ENCODE measurements around the gene RIC1. TPM values are rescaled to one million over a fixed set of nuclear protein-coding genes. Genes with fewer than 3 reads are reported as not detected.

Gene RIC1
- total RNA-seq, 2 experiments from 2014 or later, result 24.7 to 26.3 TPM

- POLR2A ChIA-PET, result interaction anchor here (0.7 to 1.6 kb wide), 2 partner anchors 24 to 170 kb away, joined by 3 read pairs; partner anchors contain the start of gene CD274
- peaks cover 11% of the 10 kb centered on the region for H3K36me3 Mint-ChIP-seq (ENCODE audit: low read depth)
- H3K36me3 ChIP-seq (ENCODE audit: insufficient read depth, low read length), result no peaks in the 10 kb centered on the region
- peaks cover 67% of the 10 kb centered on the region for H3K4me1 Mint-ChIP-seq (ENCODE audit: low read depth)
- no peaks in the 10 kb centered on the region for H3K9me3 ChIP-seq (ENCODE audit: control insufficient read depth in 1 of 2, insufficient read depth in 1 of 2, low read length in 2 of 2)
- CTCF ChIA-PET, result interaction anchor here (1.2 kb wide), 1 partner anchor 213 kb away, joined by 3 read pairs; the partner anchor contains the start of gene ERMP1
- H3K27ac ChIP-seq (ENCODE audit: low read depth in 1 of 2, low read length in 2 of 2), result no peak overlapping the region
- intact Hi-C loops (cut with DNase I, micrococcal nuclease), result loop anchor here (10.0 kb wide), 4 partner anchors 936 to 1134 kb away; partner anchors contain the start of genes CDC37L1 (in 1 of the 2) and KDM4C (in 1 of the 2)
- H3K4me3 ChIP-seq (ENCODE audit: low read length), result no peak overlapping the region
- H3K4me1 ChIP-seq (ENCODE audit: insufficient read depth, low read length), result peaks cover 15% of the 10 kb centered on the region
- no peaks in the 10 kb centered on the region for H3K9me3 Mint-ChIP-seq
- DNase-seq (no peak), ATAC-seq (ENCODE audit: poor library complexity) (no peak)
- H3K4me3 Mint-ChIP-seq, result no peak overlapping the region
- peak overlapping the region; percentile 58 for H3K27ac Mint-ChIP-seq
- no peaks in the 10 kb centered on the region for H3K27me3 ChIP-seq (ENCODE audit: control insufficient read depth in 1 of 2, insufficient read depth in 2 of 2, low read length in 2 of 2)
- TF ChIP-seq, protein P1, sequence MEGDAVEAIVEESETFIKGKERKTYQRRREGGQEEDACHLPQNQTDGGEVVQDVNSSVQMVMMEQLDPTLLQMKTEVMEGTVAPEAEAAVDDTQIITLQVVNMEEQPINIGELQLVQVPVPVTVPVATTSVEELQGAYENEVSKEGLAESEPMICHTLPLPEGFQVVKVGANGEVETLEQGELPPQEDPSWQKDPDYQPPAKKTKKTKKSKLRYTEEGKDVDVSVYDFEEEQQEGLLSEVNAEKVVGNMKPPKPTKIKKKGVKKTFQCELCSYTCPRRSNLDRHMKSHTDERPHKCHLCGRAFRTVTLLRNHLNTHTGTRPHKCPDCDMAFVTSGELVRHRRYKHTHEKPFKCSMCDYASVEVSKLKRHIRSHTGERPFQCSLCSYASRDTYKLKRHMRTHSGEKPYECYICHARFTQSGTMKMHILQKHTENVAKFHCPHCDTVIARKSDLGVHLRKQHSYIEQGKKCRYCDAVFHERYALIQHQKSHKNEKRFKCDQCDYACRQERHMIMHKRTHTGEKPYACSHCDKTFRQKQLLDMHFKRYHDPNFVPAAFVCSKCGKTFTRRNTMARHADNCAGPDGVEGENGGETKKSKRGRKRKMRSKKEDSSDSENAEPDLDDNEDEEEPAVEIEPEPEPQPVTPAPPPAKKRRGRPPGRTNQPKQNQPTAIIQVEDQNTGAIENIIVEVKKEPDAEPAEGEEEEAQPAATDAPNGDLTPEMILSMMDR (IDR thresholded peaks at IDR 0.05), result no peak
- H3K27me3 Mint-ChIP-seq, result no peaks in the 10 kb centered on the region
These were observed 8.4 kb upstream of the RIC1 start for GRCh38 chr9:5620494-5620893.

- Mint-ChIP-seq H3K36me3 (ENCODE audit: low read depth) (peaks cover 11% of the 10 kb centered on the region), H3K27me3 (no peaks in the 10 kb centered on the region), H3K4me1 (ENCODE audit: low read depth) (peaks cover 66% of the 10 kb centered on the region), H3K27ac (peak overlapping the region; percentile 58), H3K4me3 (no peak overlapping the region), H3K9me3 (no peaks in the 10 kb centered on the region)
- no peak for ATAC-seq (ENCODE audit: poor library complexity)
- intact Hi-C loops (cut with DNase I, micrococcal nuclease), result loop anchor here (10.0 kb wide), 4 partner anchors 937 to 1133 kb away; partner anchors contain the start of genes CDC37L1 (in 1 of the 2) and KDM4C (in 1 of the 2)
- ChIA-PET CTCF (interaction anchor here (1.2 kb wide), 1 partner anchor 212 kb away, joined by 3 read pairs; the partner anchor contains the start of gene ERMP1), POLR2A (no interaction called here)
- Histone ChIP-seq H3K36me3 (ENCODE audit: insufficient read depth, low read length) (no peaks in the 10 kb centered on the region), H3K9me3 (ENCODE audit: control insufficient read depth in 1 of 2, insufficient read depth in 1 of 2, low read length in 2 of 2) (no peaks in the 10 kb centered on the region), H3K27ac (ENCODE audit: low read depth in 1 of 2, low read length in 2 of 2) (no peak overlapping the region), H3K27me3 (ENCODE audit: control insufficient read depth in 1 of 2, insufficient read depth in 2 of 2, low read length in 2 of 2) (no peaks in the 10 kb centered on the region), H3K4me1 (ENCODE audit: insufficient read depth, low read length) (peaks cover 23% of the 10 kb centered on the region), H3K4me3 (ENCODE audit: low read length) (no peak overlapping the region)
- TF ChIP-seq, protein P1 (IDR thresholded peaks at IDR 0.05), result no peak
- no peak for DNase-seq
These were observed 7.6 kb upstream of the RIC1 start for GRCh38 chr9:5621327-5621726.

DNA sequence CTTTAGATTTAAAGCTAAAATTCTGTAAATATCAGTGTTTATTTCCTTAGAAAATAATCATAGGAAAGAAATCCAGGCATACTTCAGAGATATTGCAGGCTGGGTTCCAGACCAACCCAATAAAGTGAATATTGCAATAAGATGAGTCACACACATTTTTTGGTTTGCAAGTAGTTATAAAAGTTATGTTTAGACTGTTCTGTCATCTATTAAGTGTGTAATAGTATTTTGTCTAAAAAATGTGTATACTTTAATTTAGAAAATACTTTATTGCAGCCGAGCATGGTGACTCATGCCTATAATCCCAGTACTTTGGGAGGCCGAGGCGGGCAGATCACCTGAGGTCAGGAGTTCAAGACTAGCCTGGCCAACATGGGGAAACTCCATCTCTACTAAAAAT is 6.9 kb upstream of the RIC1 start:
- intact Hi-C loops (cut with DNase I, micrococcal nuclease), result loop anchor here (10.0 kb wide), 4 partner anchors 937 to 1133 kb away; partner anchors contain the start of genes CDC37L1 (in 1 of the 2) and KDM4C (in 1 of the 2)
- Histone ChIP-seq H3K4me3 (ENCODE audit: low read length) (no peak overlapping the region), H3K27me3 (ENCODE audit: control insufficient read depth in 1 of 2, insufficient read depth in 2 of 2, low read length in 2 of 2) (no peaks in the 10 kb centered on the region), H3K4me1 (ENCODE audit: insufficient read depth, low read length) (peaks cover 29% of the 10 kb centered on the region), H3K36me3 (ENCODE audit: insufficient read depth, low read length) (no peaks in the 10 kb centered on the region), H3K9me3 (ENCODE audit: control insufficient read depth in 1 of 2, insufficient read depth in 1 of 2, low read length in 2 of 2) (no peaks in the 10 kb centered on the region), H3K27ac (ENCODE audit: low read depth in 1 of 2, low read length in 2 of 2) (no peak overlapping the region)
- H3K4me1 Mint-ChIP-seq (ENCODE audit: low read depth), result peaks cover 70% of the 10 kb centered on the region
- ChIA-PET POLR2A (no interaction called here), CTCF (interaction anchor here (0.9 to 2.4 kb wide), 2 partner anchors 21 to 863 kb away, joined by 3 to 14 read pairs; no protein-coding TSS in a partner anchor)
- no peak for DNase-seq
- no peak overlapping the region for H3K4me3 Mint-ChIP-seq
- TF ChIP-seq, protein P1 (IDR thresholded peaks at IDR 0.05), result no peak
- peaks cover 16% of the 10 kb centered on the region for H3K36me3 Mint-ChIP-seq (ENCODE audit: low read depth)
- ATAC-seq (ENCODE audit: poor library complexity), result no peak
- H3K27me3 Mint-ChIP-seq, result no peaks in the 10 kb centered on the region
- H3K9me3 Mint-ChIP-seq, result no peaks in the 10 kb centered on the region
- H3K27ac Mint-ChIP-seq, result no peak overlapping the region
